ENCODE data around the gene CCDC57.
A peak's percentile ranks its signal among the peaks of the same experiment; 100 is the strongest.

Gene CCDC57

DNA sequence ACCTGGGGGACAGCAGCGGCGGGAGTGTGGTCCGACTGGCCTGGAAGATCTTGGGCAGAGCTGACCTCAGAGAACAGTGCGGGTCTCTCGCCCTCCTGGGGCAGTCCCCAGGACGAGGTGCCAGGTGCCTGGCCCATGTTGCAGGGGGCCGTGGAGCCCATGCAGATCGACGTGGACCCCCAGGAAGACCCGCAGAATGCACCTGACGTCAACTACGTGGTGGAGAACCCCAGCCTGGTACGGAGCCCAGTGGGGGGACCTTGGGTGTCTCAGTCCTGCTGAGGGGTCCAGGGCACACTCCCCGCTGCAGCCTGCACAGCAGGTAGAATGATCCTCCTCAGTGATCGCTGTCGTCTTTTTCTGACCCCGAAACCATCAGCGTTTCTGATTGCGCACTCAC is 159.5 kb downstream of the CCDC57 start:
- H3K4me1 ChIP-seq (ENCODE audit: control insufficient read depth, insufficient read depth, low read length, poor library complexity, severe bottlenecking) = no peaks in the 10 kb centered on the region
- H3K9me3 ChIP-seq (ENCODE audit: control insufficient read depth, low read length) = no peaks in the 10 kb centered on the region
- H3K4me3 ChIP-seq (ENCODE audit: extremely low read depth, insufficient read depth, low read length, poor library complexity, severe bottlenecking) = peak overlapping the region; percentile 67
- peaks cover 72% of the 10 kb centered on the region for H3K36me3 ChIP-seq (ENCODE audit: control insufficient read depth, insufficient read depth, low read length)
- WGBS, 2 experiments (ENCODE audit: insufficient coverage in 2 of 2) = 91 to 94% methylated on average over 18 to 19 of the region's 19 CpGs
- no peak overlapping the region for H3K27ac ChIP-seq (ENCODE audit: low read depth, low read length, severe bottlenecking)

GRCh38 chr17:82052638-82053059 is 160.0 kb downstream of the CCDC57 start:
- Histone ChIP-seq H3K9me3 (ENCODE audit: control insufficient read depth, low read length) (no peaks in the 10 kb centered on the region), H3K36me3 (ENCODE audit: control insufficient read depth, insufficient read depth, low read length) (peaks cover 72% of the 10 kb centered on the region), H3K4me3 (ENCODE audit: extremely low read depth, insufficient read depth, low read length, poor library complexity, severe bottlenecking) (peak overlapping the region; percentile 67), H3K27ac (ENCODE audit: low read depth, low read length, severe bottlenecking) (no peak overlapping the region), H3K4me1 (ENCODE audit: control insufficient read depth, insufficient read depth, low read length, poor library complexity, severe bottlenecking) (no peaks in the 10 kb centered on the region)
- 24 to 29% methylated on average over 17 to 18 of the region's 19 CpGs for WGBS, 2 experiments (ENCODE audit: insufficient coverage in 2 of 2)

DNA sequence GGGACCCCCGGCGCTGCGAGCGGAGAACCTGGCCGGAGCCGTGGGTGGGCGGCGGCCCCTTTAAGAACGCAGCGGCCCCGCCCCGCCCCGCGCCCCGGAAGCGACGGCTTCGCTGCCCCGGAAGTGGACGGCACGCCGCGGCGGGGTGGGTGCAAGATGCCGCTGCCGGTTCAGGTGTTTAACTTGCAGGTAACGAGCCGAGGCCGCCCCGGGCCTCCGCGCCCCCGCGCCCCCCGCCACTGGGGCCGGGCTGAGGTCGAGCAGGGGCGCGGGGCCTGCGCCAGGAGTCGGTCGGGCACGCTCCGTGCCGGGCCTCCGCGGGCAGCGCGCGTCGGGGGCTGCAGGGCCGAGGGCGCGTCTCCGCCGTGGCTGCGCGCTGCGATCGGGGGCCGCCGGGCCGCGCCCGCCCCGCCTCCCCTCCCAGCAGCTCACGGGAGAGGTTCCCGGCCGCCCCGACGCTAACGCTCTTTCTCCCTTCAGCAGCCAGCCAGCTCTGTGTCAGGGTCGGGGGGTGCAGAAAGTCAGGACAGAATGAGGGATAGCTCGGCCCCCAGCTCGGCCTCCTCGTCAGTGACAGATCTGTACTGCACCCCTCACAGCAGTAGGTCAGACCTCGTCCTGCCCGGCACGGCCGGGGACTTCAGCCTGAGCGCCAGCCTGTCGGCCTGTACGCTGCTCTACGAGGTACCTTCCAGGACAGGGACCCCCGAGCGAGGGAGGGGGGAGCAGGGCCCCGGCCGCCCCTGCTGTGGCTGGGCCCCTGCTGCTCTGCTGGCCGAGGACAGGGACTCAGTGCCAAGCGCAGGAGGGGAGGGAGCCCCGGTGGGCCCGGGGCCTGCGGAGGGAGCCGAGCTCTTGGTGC is 160.6 kb downstream of the CCDC57 start, which contains the start of the genes GPS1 and RFNG:
GPS1 (plus strand) TSS at position 123 of the 862 bp plus-strand sequence; CDS start at position 157, 34 bp downstream.
RFNG (minus strand) TSS at position 36 of the 862 bp plus-strand sequence. CDS start 45 bp downstream, outside the sequence.
- H3K36me3 ChIP-seq (ENCODE audit: control insufficient read depth, insufficient read depth, low read length) = peaks cover 70% of the 10 kb centered on the region
- 0 to 1% methylated on average over 67 to 81 of the region's 94 CpGs for WGBS, 2 experiments (ENCODE audit: insufficient coverage in 2 of 2)
- H3K4me3 ChIP-seq (ENCODE audit: extremely low read depth, insufficient read depth, low read length, poor library complexity, severe bottlenecking) = peak within 1 kb of the TSS; percentile 67
- no peak within 1 kb of the TSS for H3K27ac ChIP-seq (ENCODE audit: low read depth, low read length, severe bottlenecking)
- H3K4me1 ChIP-seq (ENCODE audit: control insufficient read depth, insufficient read depth, low read length, poor library complexity, severe bottlenecking) = no peaks in the 10 kb centered on the region
- H3K9me3 ChIP-seq (ENCODE audit: control insufficient read depth, low read length) = no peaks in the 10 kb centered on the region
